Measurements from ENCODE around the gene NOTCH2.
"Not testable (repeated sequence)": the region's sequence is repeated elsewhere in the genome, so short reads cannot be mapped to it uniquely, and the experiment has no call there.

The NOTCH2 gene

GRCh38 chr1:120069067-120069919, at the start of gene NOTCH2:
NOTCH2 (minus strand) TSS chr1:120069662; CDS start chr1:120069406, 256 bp downstream.
- intact Hi-C loops (cut with DNase I) = not testable (repeated sequence)
- DNase-seq = peak in 41 of 42 donors; percentile 4 to 73 (median 46)

- intact Hi-C loops (cut with DNase I) = not testable (repeated sequence)
- peak in 29 of 42 donors; percentile 3 to 50 (median 16) for DNase-seq
Measured at GRCh38 chr1:120117371-120118177, 48.1 kb upstream of the NOTCH2 start.

GRCh38 chr1:120116094-120116493, 46.6 kb upstream of the NOTCH2 start:
- not testable (repeated sequence) for DNase-seq

GRCh38 chr1:120113134-120113533, 43.7 kb upstream of the NOTCH2 start:
- DNase-seq; intact Hi-C loops (cut with DNase I): not testable (repeated sequence)

More at GRCh38 chr1:120116094-120116493, 46.6 kb upstream of the NOTCH2 start:
- intact Hi-C loops (cut with DNase I) = not testable (repeated sequence)

GRCh38 chr1:120112212-120112611, 42.8 kb upstream of the NOTCH2 start:
- DNase-seq; intact Hi-C loops (cut with DNase I): not testable (repeated sequence)

GRCh38 chr1:120111771-120112170, 42.3 kb upstream of the NOTCH2 start:
- intact Hi-C loops (cut with DNase I); DNase-seq: not testable (repeated sequence)

GRCh38 chr1:120111008-120111407, 41.5 kb upstream of the NOTCH2 start:
- DNase-seq; intact Hi-C loops (cut with DNase I): not testable (repeated sequence)

GRCh38 chr1:120109656-120110055, 40.2 kb upstream of the NOTCH2 start:
- intact Hi-C loops (cut with DNase I) = not testable (repeated sequence)

GRCh38 chr1:120109180-120109579, 39.7 kb upstream of the NOTCH2 start:
- DNase-seq; intact Hi-C loops (cut with DNase I): not testable (repeated sequence)

More at GRCh38 chr1:120109656-120110055, 40.2 kb upstream of the NOTCH2 start:
- DNase-seq = not testable (repeated sequence)

GRCh38 chr1:120105288-120105687, 35.8 kb upstream of the NOTCH2 start:
- DNase-seq; intact Hi-C loops (cut with DNase I): not testable (repeated sequence)

GRCh38 chr1:120103768-120104167, 34.3 kb upstream of the NOTCH2 start:
- intact Hi-C loops (cut with DNase I); DNase-seq: not testable (repeated sequence)

- DNase-seq; intact Hi-C loops (cut with DNase I): not testable (repeated sequence)
Measured at GRCh38 chr1:120101593-120101992, 32.1 kb upstream of the NOTCH2 start.

GRCh38 chr1:120100590-120100989, 31.1 kb upstream of the NOTCH2 start:
- DNase-seq; intact Hi-C loops (cut with DNase I): not testable (repeated sequence)

- DNase-seq; intact Hi-C loops (cut with DNase I): not testable (repeated sequence)
Measured at GRCh38 chr1:120098986-120099759, 29.7 kb upstream of the NOTCH2 start.

- DNase-seq; intact Hi-C loops (cut with DNase I): not testable (repeated sequence)
Measured at GRCh38 chr1:120096981-120097545, 27.6 kb upstream of the NOTCH2 start.

GRCh38 chr1:120093548-120094181, 24.2 kb upstream of the NOTCH2 start:
- intact Hi-C loops (cut with DNase I); DNase-seq: not testable (repeated sequence)

- DNase-seq; intact Hi-C loops (cut with DNase I): not testable (repeated sequence)
Measured at GRCh38 chr1:120092232-120093218, 23.1 kb upstream of the NOTCH2 start.
